Panc1 (cell line): ENCODE results near the gene CPZ. TPM values are rescaled to one million over a fixed set of nuclear protein-coding genes. Genes with fewer than 3 reads are reported as not detected.

Experiments
- ATAC-seq: fragments of 200-7000 bp; cut with Tn5 transposase; 2 replicates; pipeline ENCODE4 v1.9.1; 2020; ENCODE audit warnings: mild to moderate bottlenecking, moderate library complexity
- BruUV-seq: library from RNA; stranded (reverse); fragments of 400-500 nt; replicated peaks from 2 replicates; lab custom pipeline; 2021; lab: Mats Ljungman, UMichigan
- CTCF ChIA-PET: fragments of 300-600 bp; sonication (Branson Sonifier 250); formaldehyde crosslinking; loops from one replicate; lab custom pipeline; 2022; ENCODE audit warnings: antibody characterized with exemption; lab: Charles Lee
- POLR2A ChIA-PET: fragments of 300-600 bp; sonication (Branson Sonifier 250); formaldehyde crosslinking; loops from one replicate; lab custom pipeline; 2022; ENCODE audit warnings: antibody characterized with exemption; lab: Charles Lee
- DNase-seq: peaks from one replicate; pipeline ENCODE4 v3.0.0-alpha.2; 2010; ENCODE audit warnings: low read depth, low spot score
- H3K27ac ChIP-seq: 2 replicates; pipeline ENCODE4 v1.5.1; 2011; ENCODE audit warnings: mild to moderate bottlenecking, low read length, inconsistent platforms
- H3K27me3 ChIP-seq: fragments of 200-500 bp; sonication (Bioruptor generic); 2 replicates; pipeline ENCODE4 v1.6.0; 2014; ENCODE audit warnings: low read length, inconsistent platforms; ENCODE audit not compliant: control insufficient read depth, insufficient read depth
- H3K36me3 ChIP-seq: fragments of 200-500 bp; sonication (Bioruptor generic); 2 replicates; pipeline ENCODE4 v1.5.1; 2014; ENCODE audit warnings: inconsistent platforms, mild to moderate bottlenecking, low read length, moderate library complexity; ENCODE audit not compliant: control insufficient read depth, insufficient read depth
- H3K4me1 ChIP-seq: 2 replicates; pipeline ENCODE4 v1.5.1; 2011; ENCODE audit warnings: inconsistent platforms, mild to moderate bottlenecking, low read length, moderate library complexity; ENCODE audit not compliant: control insufficient read depth, insufficient read depth
- H3K4me3 ChIP-seq, 2 experiments: 2 replicates each; pipeline ENCODE4 v1.5.1; 2011 to 2012; ENCODE audit warnings: low read depth in 2 of 2, low read length in 2 of 2, mild to moderate bottlenecking in 2 of 2, inconsistent platforms in 1 of 2, moderate library complexity in 1 of 2
- H3K9me3 ChIP-seq: fragments of 200-500 bp; sonication (Bioruptor generic); 2 replicates; pipeline ENCODE4 v1.5.1; 2014; ENCODE audit warnings: low read depth, mild to moderate bottlenecking, inconsistent platforms, low read length, moderate library complexity; ENCODE audit not compliant: control insufficient read depth, insufficient read depth
- CTCF ChIP-seq: fragments of 450-650 bp; IDR thresholded peaks from 2 replicates; pipeline ENCODE4 v1.5.1; 2017; ENCODE audit warnings: mild to moderate bottlenecking
- POLR2AphosphoS5 ChIP-seq: IDR thresholded peaks from 2 replicates; pipeline ENCODE4 v1.6.1; 2012; ENCODE audit warnings: mild to moderate bottlenecking, low read depth, low read length, moderate library complexity
- REST ChIP-seq, 2 experiments: IDR thresholded peaks; 2 replicates each; pipeline ENCODE4 v1.6.1; 2011 to 2012; ENCODE audit warnings: low read depth in 2 of 2, control low read depth in 1 of 2, low read length in 1 of 2, mild to moderate bottlenecking in 1 of 2, moderate library complexity in 1 of 2; ENCODE audit not compliant: insufficient read depth in 1 of 2
- SIN3A ChIP-seq: IDR thresholded peaks from 2 replicates; pipeline ENCODE4 v1.6.1; 2012; ENCODE audit warnings: low read depth, mild to moderate bottlenecking, low read length, moderate library complexity, borderline replicate concordance; ENCODE audit not compliant: insufficient read depth
- TCF7L2 ChIP-seq: IDR thresholded peaks from 2 replicates; pipeline ENCODE4 v1.6.1; 2011; ENCODE audit warnings: mild to moderate bottlenecking, low read depth, low read length, inconsistent platforms
- in situ Hi-C: cut with HindIII; loops from 2 replicates; pipeline ENCODE4 v1.10.0; 2016; ENCODE audit warnings: low sequenced_read_pairs, low pct_unique_long_range_greater_than_20kb
- intact Hi-C: fragments of 100-400 bp; cut with micrococcal nuclease; formaldehyde crosslinking; loops from one replicate; pipeline ENCODE4 v1.10.0; 2022; ENCODE audit not compliant: unreplicated experiment
- total RNA-seq: library from RNA; stranded (reverse); gene quantifications from one replicate; pipeline ENCODE4 v1.2.1, GENCODE V29; 2021; ENCODE audit not compliant: unreplicated experiment

CPZ gene
- total RNA-seq, 1 experiment from 2014 or later, result 0.15 TPM

GRCh38 chr4:8558080-8558960 lies 34.2 kb upstream of the CPZ start:
- ChIA-PET CTCF (no interaction called here), POLR2A (no interaction called here)
- ATAC-seq, result no peak
- no peak for DNase-seq
- Histone ChIP-seq H3K4me3 (no peak overlapping the region), H3K27ac (no peak overlapping the region), H3K9me3 (no peaks in the 10 kb centered on the region), H3K27me3 (no peaks in the 10 kb centered on the region), H3K36me3 (no peaks in the 10 kb centered on the region), H3K4me1 (no peaks in the 10 kb centered on the region)
- TF ChIP-seq TCF7L2 (no peak), CTCF (no peak), REST (IDR thresholded peaks at IDR 0.05; ENCODE audit: insufficient read depth in 1 of 2, low read depth in 2 of 2, low read length in 1 of 2) (no peak), SIN3A (no peak), POLR2AphosphoS5 (no peak)
- no TSS peak for BruUV-seq
- intact Hi-C loops, result no loop called here
- in situ Hi-C loops, result no loop called here

DNA sequence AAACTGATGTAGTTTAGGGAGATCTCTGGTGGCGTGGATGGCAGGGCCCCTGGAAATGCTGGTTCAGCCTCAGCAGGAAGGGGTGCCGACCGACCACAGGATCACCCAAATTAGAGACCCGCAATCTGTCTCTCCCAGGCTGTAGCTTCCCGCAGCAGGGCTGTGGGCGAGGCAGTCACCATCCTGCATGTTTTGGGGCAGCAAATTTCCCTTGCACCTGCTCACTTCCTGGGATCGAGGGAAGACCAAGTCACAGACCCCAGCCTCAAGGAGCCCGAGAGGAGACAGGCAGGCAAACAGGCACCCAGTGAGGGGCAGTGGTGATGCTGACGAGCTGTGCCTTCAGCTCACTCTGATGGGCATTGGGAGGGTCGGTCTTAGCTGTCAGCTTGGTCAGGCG lies 33.6 kb upstream of the CPZ start:
- ATAC-seq (no peak), DNase-seq (no peak)
- TF ChIP-seq CTCF (no peak), POLR2AphosphoS5 (no peak), SIN3A (no peak), REST (IDR thresholded peaks at IDR 0.05; ENCODE audit: insufficient read depth in 1 of 2, low read depth in 2 of 2, low read length in 1 of 2) (no peak), TCF7L2 (no peak)
- H3K4me3 ChIP-seq, result no peak overlapping the region
- in situ Hi-C loops, result no loop called here
- no peaks in the 10 kb centered on the region for H3K4me1 ChIP-seq
- no TSS peak for BruUV-seq
- ChIA-PET CTCF (no interaction called here), POLR2A (no interaction called here)
- H3K27me3 ChIP-seq, result no peaks in the 10 kb centered on the region
- no peak overlapping the region for H3K27ac ChIP-seq
- H3K9me3 ChIP-seq, result no peaks in the 10 kb centered on the region
- intact Hi-C loops, result no loop called here
- no peaks in the 10 kb centered on the region for H3K36me3 ChIP-seq
